PC-9 (cell line): ENCODE results near the gene RSBN1L. TPM values are rescaled to one million over a fixed set of nuclear protein-coding genes. Genes with fewer than 3 reads are reported as not detected.
"Not testable (repeated sequence)": the region's sequence is repeated elsewhere in the genome, so short reads cannot be mapped to it uniquely, and the experiment has no call there.

Experiments used
- BruUV-seq: library from RNA; stranded (reverse); fragments of 400-500 nt; replicated peaks from 2 replicates; lab custom pipeline; 2021; lab: Mats Ljungman, UMichigan
- CTCF ChIA-PET: fragments of 300-600 bp; sonication (Branson Sonifier 250); formaldehyde crosslinking; loops from one replicate; lab custom pipeline; 2022; ENCODE audit warnings: antibody characterized with exemption; lab: Charles Lee
- POLR2A ChIA-PET: fragments of 300-600 bp; sonication (Branson Sonifier 250); formaldehyde crosslinking; loops from one replicate; lab custom pipeline; 2022; ENCODE audit warnings: antibody characterized with exemption; ENCODE audit not compliant: unreplicated experiment; lab: Charles Lee
- DNase-seq, 2 experiments: peaks; one replicate each; pipeline versions ENCODE4 v3.0.0 to v3.0.0-alpha.2; 2015 to 2022; ENCODE audit warnings: mixed read lengths in 1 of 2
- H2AFZ ChIP-seq: fragments of 200-600 bp; sonication (generic); 2 replicates; pipeline ENCODE4 v1.8.1; 2017; ENCODE audit warnings: antibody characterized with exemption
- H3F3A ChIP-seq: fragments of 200-600 bp; sonication (generic); 2 replicates; pipeline ENCODE4 v1.8.1; 2017; ENCODE audit warnings: antibody characterized with exemption, mild to moderate bottlenecking, low read depth; ENCODE audit not compliant: insufficient read depth
- H3K27ac ChIP-seq: fragments of 200-600 bp; sonication (generic); 2 replicates; pipeline ENCODE4 v1.6.1; 2016; ENCODE audit warnings: mixed run types
- H3K27me3 ChIP-seq: fragments of 200-600 bp; sonication (generic); 2 replicates; pipeline ENCODE4 v1.6.1; 2016; ENCODE audit warnings: low read depth, mixed run types; ENCODE audit not compliant: insufficient read depth
- H3K36me3 ChIP-seq: fragments of 200-600 bp; sonication (generic); 2 replicates; pipeline ENCODE4 v1.6.1; 2016; ENCODE audit warnings: low read depth, mixed run types
- H3K4me1 ChIP-seq: fragments of 200-600 bp; sonication (generic); replicated peaks from 2 replicates; pipeline ENCODE4 v1.6.1; 2016; ENCODE audit warnings: mixed run types; ENCODE audit not compliant: insufficient read depth
- H3K4me2 ChIP-seq: fragments of 200-600 bp; sonication (generic); 2 replicates; pipeline ENCODE4 v1.6.1; 2017; ENCODE audit warnings: mixed run types
- H3K4me3 ChIP-seq: fragments of 200-600 bp; sonication (generic); 2 replicates; pipeline ENCODE4 v1.6.1; 2016; ENCODE audit warnings: mixed run types
- H3K79me2 ChIP-seq: fragments of 200-600 bp; sonication (generic); 2 replicates; pipeline ENCODE4 v1.6.1; 2017; ENCODE audit warnings: low read depth, mixed run types
- H3K9me2 ChIP-seq: fragments of 200-600 bp; sonication (generic); 2 replicates; pipeline ENCODE4 v1.8.1; 2017; ENCODE audit warnings: mild to moderate bottlenecking; ENCODE audit not compliant: insufficient read depth
- H3K9me3 ChIP-seq: fragments of 200-600 bp; sonication (generic); 2 replicates; pipeline ENCODE4 v1.8.1; 2016; ENCODE audit warnings: low read depth; ENCODE audit not compliant: insufficient read depth
- H4K20me1 ChIP-seq: fragments of 200-600 bp; sonication (generic); 2 replicates; pipeline ENCODE4 v1.8.1; 2017; ENCODE audit not compliant: insufficient read depth
- CTCF ChIP-seq: fragments of 200-600 bp; sonication (generic); conservative IDR thresholded peaks from 2 replicates; pipeline ENCODE4 v1.6.1; 2017; ENCODE audit warnings: mixed run types, antibody characterized with exemption, mild to moderate bottlenecking, moderate library complexity
- EZH2 ChIP-seq: fragments of 200-600 bp; sonication (generic); IDR thresholded peaks from 2 replicates; pipeline ENCODE4 v1.8.0; 2017; ENCODE audit warnings: antibody characterized with exemption, low read depth
- intact Hi-C: fragments of 100-400 bp; cut with micrococcal nuclease; formaldehyde crosslinking; loops from one replicate; pipeline ENCODE4 v1.10.0; 2022; ENCODE audit not compliant: unreplicated experiment
- total RNA-seq: library from RNA; stranded (reverse); gene quantifications from 2 replicates; pipeline ENCODE4 v1.2.3, GENCODE V29; 2021

The RSBN1L gene
- total RNA-seq, 1 experiment from 2014 or later = 20.7 TPM

- intact Hi-C loops = no loop called here
- no peak for DNase-seq
- POLR2A ChIA-PET = no interaction called here
Measured at GRCh38 chr7:77714195-77714594, 17.9 kb downstream of the RSBN1L start.

GRCh38 chr7:77714931-77715330 lies 18.7 kb downstream of the RSBN1L start:
- H3K27ac ChIP-seq, POLR2A ChIA-PET, BruUV-seq, H4K20me1 ChIP-seq, H3K9me2 ChIP-seq, H3K9me3 ChIP-seq, CTCF ChIA-PET, H3K27me3 ChIP-seq, intact Hi-C loops, H3K36me3 ChIP-seq, H3F3A ChIP-seq, H2AFZ ChIP-seq, H3K4me3 ChIP-seq, H3K4me2 ChIP-seq: not testable (repeated sequence)
- peaks cover 84% of the 10 kb centered on the region for H3K79me2 ChIP-seq
- peak in 1 of 2 experiments; percentile 56 for DNase-seq
- H3K4me1 ChIP-seq = peaks cover 13% of the 10 kb centered on the region; the same call in 1 of the 2 replicates

More at GRCh38 chr7:77714195-77714594, 17.9 kb downstream of the RSBN1L start:
- Histone ChIP-seq H4K20me1 (no peaks in the 10 kb centered on the region), H3K4me1 (peaks cover 13% of the 10 kb centered on the region; the same call in 1 of the 2 replicates), H3K36me3 (0 out of 2 replicates have a peak, but pooled peaks cover 4% of the 10 kb centered on the region), H3K27ac (no peak overlapping the region; the same call in 1 of the 2 replicates), H3F3A (no peaks in the 10 kb centered on the region; the same call in 1 of the 2 replicates), H3K4me3 (no peak overlapping the region), H3K79me2 (peaks cover 84% of the 10 kb centered on the region), H3K9me2 (no peaks in the 10 kb centered on the region), H2AFZ (no peak overlapping the region), H3K9me3 (no peaks in the 10 kb centered on the region; the same call in 1 of the 2 replicates), H3K4me2 (no peak overlapping the region), H3K27me3 (no peaks in the 10 kb centered on the region)
- TF ChIP-seq CTCF = no peak
- TF ChIP-seq EZH2 = no peak
- CTCF ChIA-PET = no interaction called here
- BruUV-seq = no TSS peak

- H3K4me2 ChIP-seq = no peak overlapping the region
- TF ChIP-seq CTCF = no peak
- TF ChIP-seq EZH2 = no peak
- POLR2A ChIA-PET = no interaction called here
- no TSS peak for BruUV-seq
- H3K27ac ChIP-seq = no peak overlapping the region
- no peak for DNase-seq
- CTCF ChIA-PET = interaction anchor here (0.6 to 0.7 kb wide), 2 partner anchors 14 to 64 kb away, joined by 3 read pairs; no protein-coding TSS in a partner anchor
- H4K20me1 ChIP-seq = no peaks in the 10 kb centered on the region
- H3K36me3 ChIP-seq = no peaks in the 10 kb centered on the region
- no peak overlapping the region for H2AFZ ChIP-seq
- H3K79me2 ChIP-seq = peaks cover 84% of the 10 kb centered on the region
- peaks cover 13% of the 10 kb centered on the region; the same call in 1 of the 2 replicates for H3K4me1 ChIP-seq
- H3K9me2 ChIP-seq = no peaks in the 10 kb centered on the region
- no peaks in the 10 kb centered on the region; the same call in 1 of the 2 replicates for H3F3A ChIP-seq
- H3K9me3 ChIP-seq = no peaks in the 10 kb centered on the region; the same call in 1 of the 2 replicates
- H3K27me3 ChIP-seq = no peaks in the 10 kb centered on the region
- no peak overlapping the region for H3K4me3 ChIP-seq
- intact Hi-C loops = no loop called here
Measured at GRCh38 chr7:77716804-77717203, 20.5 kb downstream of the RSBN1L start.

- H3K36me3 ChIP-seq, intact Hi-C loops, H3K9me3 ChIP-seq, H2AFZ ChIP-seq, H3F3A ChIP-seq, H3K9me2 ChIP-seq, DNase-seq, H4K20me1 ChIP-seq, CTCF ChIA-PET, H3K27ac ChIP-seq, H3K4me3 ChIP-seq, H3K27me3 ChIP-seq: not testable (repeated sequence)
- Histone ChIP-seq H3K4me1 (peaks cover 13% of the 10 kb centered on the region; the same call in 1 of the 2 replicates), H3K79me2 (peaks cover 86% of the 10 kb centered on the region), H3K4me2 (peak overlapping the region; percentile 32; the same call in 1 of the 2 replicates)
- POLR2A ChIA-PET = interaction anchor here (0.7 kb wide), 1 partner anchor 147 kb away, joined by 4 read pairs; no protein-coding TSS in a partner anchor
- BruUV-seq = TSS peak; percentile 12
Measured at GRCh38 chr7:77717566-77717965, 21.3 kb downstream of the RSBN1L start.
